T-cell (primary cell): Measurements from ENCODE around the gene ANO1. TPM values are rescaled to one million over a fixed set of nuclear protein-coding genes. Genes with fewer than 3 reads are reported as not detected.

Experiments
- ATAC-seq, 4 experiments: fragments of 200-7000 bp in 3 of 4; fragments of 150-1000 bp in 1 of 4; cut with Tn5 transposase; replicated peaks in 1 of 4; 1 replicate in 3 of 4; 2 replicates in 1 of 4; pipeline ENCODE4 v1.10.0; 2021; ENCODE audit warnings: moderate library complexity in 3 of 4, mild to moderate bottlenecking in 2 of 4, moderate number of reproducible peaks in 1 of 4
- CTCF ChIA-PET, 2 donors: fragments of 300-600 bp; sonication (Branson Sonifier 250); formaldehyde crosslinking; loops; one replicate each; lab custom pipeline; 2022; ENCODE audit warnings: antibody characterized with exemption in 2 of 2; lab: Charles Lee
- POLR2A ChIA-PET, 2 donors: fragments of 300-600 bp; sonication (Branson Sonifier 250); formaldehyde crosslinking; loops; one replicate each; lab custom pipeline; 2022; ENCODE audit warnings: antibody characterized with exemption in 2 of 2; lab: Charles Lee
- DNase-seq, 35 experiments: peaks; one replicate each; pipeline versions ENCODE4 v3.0.0 to v3.0.0-alpha.2; 2013 to 2023
- H3K27ac ChIP-seq: one replicate; pipeline ENCODE4 v1.5.1; 2013; ENCODE audit warnings: low read length
- H3K27me3 ChIP-seq, 2 experiments: replicated peaks in 1 of 2; 1 replicate in 1 of 2; 2 replicates in 1 of 2; pipeline versions ENCODE4 v1.6.1 to v1.7.0; 2013; ENCODE audit warnings: low read length in 1 of 2, mixed read lengths in 1 of 2; ENCODE audit not compliant: control insufficient read depth in 2 of 2, insufficient read depth in 2 of 2; ENCODE audit errors: extremely low read depth in 1 of 2
- H3K36me3 ChIP-seq, 2 donors: 1 replicate in 1 of 2; 2 replicates in 1 of 2; pipeline versions ENCODE4 v1.6.1 to v1.7.0; 2013; ENCODE audit warnings: low read length in 1 of 2; ENCODE audit not compliant: control insufficient read depth in 2 of 2, insufficient read depth in 1 of 2; ENCODE audit errors: extremely low read depth in 1 of 2
- H3K4me1 ChIP-seq, 2 experiments: 1 replicate in 1 of 2; 2 replicates in 1 of 2; pipeline versions ENCODE4 v1.6.1 to v1.7.0; 2013; ENCODE audit warnings: low read length in 2 of 2, mixed read lengths in 1 of 2; ENCODE audit not compliant: insufficient read depth in 2 of 2, control insufficient read depth in 1 of 2; ENCODE audit errors: extremely low read depth in 1 of 2
- H3K4me3 ChIP-seq, 2 donors: 1 replicate in 1 of 2; 2 replicates in 1 of 2; pipeline versions ENCODE4 v1.5.1 to v1.7.0; 2013; ENCODE audit warnings: mild to moderate bottlenecking in 2 of 2, low read length in 1 of 2, moderate library complexity in 1 of 2; ENCODE audit not compliant: control insufficient read depth in 1 of 2; ENCODE audit errors: extremely low read depth in 1 of 2
- H3K9me3 ChIP-seq: 2 replicates; pipeline ENCODE4 v1.7.0; 2013
- H3K27ac Mint-ChIP-seq, 2 donors: one replicate each; pipeline ENCODE4 v1.8.0; 2020 to 2021; ENCODE audit warnings: mild to moderate bottlenecking in 2 of 2, mixed read lengths in 2 of 2
- H3K27me3 Mint-ChIP-seq, 2 donors: one replicate each; pipeline ENCODE4 v1.8.0; 2021 to 2022; ENCODE audit warnings: mixed read lengths in 2 of 2
- H3K36me3 Mint-ChIP-seq: one replicate; pipeline ENCODE4 v1.8.0; 2021; ENCODE audit warnings: mixed read lengths
- H3K4me1 Mint-ChIP-seq, 3 donors: one replicate each; pipeline ENCODE4 v1.8.0; 2020 to 2022; ENCODE audit warnings: mixed read lengths in 3 of 3, mild to moderate bottlenecking in 1 of 3
- H3K4me3 Mint-ChIP-seq, 3 donors: one replicate each; pipeline ENCODE4 v1.8.0; 2020 to 2022; ENCODE audit warnings: mild to moderate bottlenecking in 3 of 3, mixed read lengths in 3 of 3, moderate library complexity in 3 of 3
- H3K9me3 Mint-ChIP-seq, 3 donors: one replicate each; pipeline ENCODE4 v1.8.0; 2020 to 2022; ENCODE audit warnings: mixed read lengths in 3 of 3
- WGBS: methylation state at CpG from one replicate; pipeline ENCODE4 v1.1.5; 2013; ENCODE audit warnings: missing lambda C conversion rate; ENCODE audit not compliant: insufficient coverage; 5-methylcytosine and 5-hydroxymethylcytosine counted together
- total RNA-seq, 35 experiments: library from RNA in 6 of 35; stranded (reverse) in 6 of 35; fragments of 120-200 nt in 1 of 35; gene quantifications; one replicate each; pipeline versions ENCODE4 v1.2.1 to v1.2.4 and lab custom pipeline; 2013 to 2026

Gene ANO1
- total RNA-seq, 5 donors from 2014 or later (not counting 1 experiment from before 2014, with no cell fraction given), result 0.19 to 0.38 (median 0.33) TPM; not detected in 2

DNA sequence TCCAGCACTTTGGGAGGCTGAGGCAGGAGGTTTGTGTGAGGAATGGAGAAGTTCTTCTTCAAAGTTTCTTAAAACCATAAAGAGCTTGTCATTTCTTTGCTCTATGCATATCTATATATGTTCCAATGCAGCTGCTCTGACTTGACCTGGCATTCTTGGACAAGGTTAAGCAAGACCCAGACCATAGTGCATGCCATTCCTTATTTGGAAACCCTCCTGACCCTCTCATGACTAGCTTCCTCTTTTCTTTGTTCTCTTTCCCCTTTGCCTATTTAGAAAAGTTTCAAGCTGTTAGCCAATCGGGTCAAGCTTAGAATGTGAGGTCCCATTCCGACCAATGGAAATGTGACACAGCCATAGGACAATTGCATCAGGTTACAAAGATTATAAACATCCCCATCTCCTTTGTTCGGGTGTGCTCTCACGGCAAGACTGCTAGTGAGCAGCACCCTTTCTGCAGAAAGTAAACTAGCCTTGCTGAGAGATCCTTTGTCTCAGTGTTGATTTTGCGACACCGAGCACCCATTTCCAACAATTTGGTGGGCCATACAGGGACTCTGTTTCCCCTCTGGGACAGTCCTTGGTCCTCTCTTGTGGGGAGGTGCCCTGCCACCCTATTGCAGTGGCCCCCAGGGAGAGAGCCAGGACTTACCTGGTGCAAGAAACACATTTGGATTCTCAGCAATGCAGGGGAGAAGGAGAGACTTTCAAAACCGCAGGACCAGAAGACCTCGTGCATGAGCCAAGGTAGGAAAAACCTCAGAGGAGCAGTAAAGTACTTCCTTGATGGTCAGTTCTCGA is 39.9 kb upstream of the ANO1 start:
- no peak overlapping the region for H3K4me3 ChIP-seq
- POLR2A ChIA-PET, result no interaction called here
- DNase-seq (no peak), ATAC-seq (no peak)
- Mint-ChIP-seq H3K27ac (no peak overlapping the region), H3K4me3 (no peak overlapping the region), H3K9me3 (peaks cover 16 to 34% (median 18%) of the 10 kb centered on the region in 3 donors), H3K36me3 (peaks cover 7% of the 10 kb centered on the region), H3K27me3 (peaks cover 17 to 28% of the 10 kb centered on the region in 2 donors), H3K4me1 (no peaks in the 10 kb centered on the region)
- CTCF ChIA-PET, result no interaction called here
- 81% methylated on average over 9 of the region's 9 CpGs for WGBS
- H3K27ac ChIP-seq, result no peak overlapping the region
- H3K4me1 ChIP-seq, result no peaks in the 10 kb centered on the region
- peaks cover 0 to 20% of the 10 kb centered on the region in 2 experiments for H3K27me3 ChIP-seq
- no peaks in the 10 kb centered on the region for H3K36me3 ChIP-seq
- H3K9me3 ChIP-seq, result peaks cover 4% of the 10 kb centered on the region

DNA sequence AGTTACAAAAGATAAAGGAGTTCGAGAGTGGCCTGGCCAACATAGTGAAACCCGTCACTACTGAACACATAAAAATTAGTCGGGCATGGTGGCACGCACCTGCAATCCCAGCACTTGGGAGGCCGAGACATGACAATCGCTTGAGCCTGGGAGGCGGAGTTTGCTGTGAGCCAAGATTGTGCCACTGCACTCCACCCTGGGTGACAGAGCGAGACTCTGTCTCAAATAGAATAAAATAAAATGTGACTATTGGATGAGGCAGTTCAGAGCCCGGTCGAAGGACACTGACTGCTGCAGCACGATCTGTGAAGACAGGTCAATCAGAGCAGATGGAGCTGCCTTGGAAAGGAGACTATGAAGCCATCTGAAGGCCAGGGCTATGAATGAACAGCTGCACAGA is 37.7 kb upstream of the ANO1 start:
- WGBS, result 89% methylated on average over 11 of the region's 11 CpGs
- ChIA-PET POLR2A (no interaction called here), CTCF (no interaction called here)
- peaks cover 7% of the 10 kb centered on the region for H3K36me3 Mint-ChIP-seq
- H3K27ac ChIP-seq, result no peak overlapping the region
- peaks cover 6% of the 10 kb centered on the region for H3K9me3 ChIP-seq
- H3K9me3 Mint-ChIP-seq, result peaks cover 17 to 43% (median 20%) of the 10 kb centered on the region in 3 donors
- no peak overlapping the region for H3K4me3 Mint-ChIP-seq
- DNase-seq (no peak), ATAC-seq (no peak)
- no peaks in the 10 kb centered on the region for H3K4me1 ChIP-seq
- peaks cover 0 to 20% of the 10 kb centered on the region in 2 experiments for H3K27me3 ChIP-seq
- peaks cover 20 to 30% of the 10 kb centered on the region in 2 donors for H3K27me3 Mint-ChIP-seq
- no peak overlapping the region for H3K4me3 ChIP-seq
- no peaks in the 10 kb centered on the region for H3K36me3 ChIP-seq
- H3K4me1 Mint-ChIP-seq, result no peaks in the 10 kb centered on the region
- H3K27ac Mint-ChIP-seq, result no peak overlapping the region

GRCh38 chr11:70040869-70041501 is 37.1 kb upstream of the ANO1 start:
- Histone ChIP-seq H3K27me3 (peaks cover 0 to 20% of the 10 kb centered on the region in 2 experiments), H3K9me3 (peaks cover 6% of the 10 kb centered on the region), H3K36me3 (no peaks in the 10 kb centered on the region), H3K27ac (no peak overlapping the region), H3K4me1 (no peaks in the 10 kb centered on the region), H3K4me3 (no peak overlapping the region)
- Mint-ChIP-seq H3K27me3 (peaks cover 26 to 35% of the 10 kb centered on the region in 2 donors), H3K36me3 (peaks cover 7% of the 10 kb centered on the region), H3K27ac (no peak overlapping the region), H3K9me3 (peaks cover 17 to 43% (median 20%) of the 10 kb centered on the region in 3 donors), H3K4me1 (no peaks in the 10 kb centered on the region), H3K4me3 (no peak overlapping the region)
- DNase-seq, result no peak
- no peak for ATAC-seq
- WGBS, result no CpG with 5 or more reads among the region's 4 CpGs
- CTCF ChIA-PET, result no interaction called here
- POLR2A ChIA-PET, result no interaction called here

DNA sequence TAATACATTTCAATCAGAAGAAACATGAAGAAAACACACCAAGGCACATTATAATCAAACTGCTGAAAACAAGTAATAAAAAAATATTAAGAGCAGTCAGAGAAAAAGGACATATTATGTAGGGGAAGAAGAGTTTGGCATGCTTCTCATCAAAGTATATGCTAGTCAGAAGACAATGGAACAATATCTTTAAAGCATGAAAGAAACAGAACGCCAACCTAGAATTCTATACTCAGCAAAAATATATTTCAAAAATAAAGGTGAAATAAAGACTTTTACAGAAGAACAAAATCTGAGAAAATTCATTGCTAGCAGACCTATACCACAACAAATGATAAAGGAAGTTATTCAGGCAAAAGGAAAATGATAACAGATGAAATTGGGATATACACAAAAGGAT is 34.6 kb upstream of the ANO1 start:
- H3K27ac ChIP-seq, result no peak overlapping the region
- H3K4me3 ChIP-seq, result no peak overlapping the region
- no peak overlapping the region for H3K4me3 Mint-ChIP-seq
- H3K36me3 ChIP-seq, result no peaks in the 10 kb centered on the region
- peaks cover 26 to 32% of the 10 kb centered on the region in 2 donors for H3K27me3 Mint-ChIP-seq
- H3K4me1 Mint-ChIP-seq, result no peaks in the 10 kb centered on the region
- DNase-seq (no peak), ATAC-seq (no peak)
- H3K9me3 Mint-ChIP-seq, result peaks cover 15 to 34% (median 16%) of the 10 kb centered on the region in 3 donors
- H3K9me3 ChIP-seq, result peaks cover 6% of the 10 kb centered on the region
- WGBS, result no CpG with 5 or more reads among the region's 1 CpG
- CTCF ChIA-PET, result no interaction called here
- H3K27ac Mint-ChIP-seq, result no peak overlapping the region
- H3K36me3 Mint-ChIP-seq, result peaks cover 7% of the 10 kb centered on the region
- POLR2A ChIA-PET, result interaction anchor here in 1 of 2 donors (0.6 kb wide), 1 partner anchor 1550 kb away, joined by 4 read pairs; no protein-coding TSS in a partner anchor
- peaks cover 0 to 16% of the 10 kb centered on the region in 2 experiments for H3K27me3 ChIP-seq
- H3K4me1 ChIP-seq, result no peaks in the 10 kb centered on the region

DNA sequence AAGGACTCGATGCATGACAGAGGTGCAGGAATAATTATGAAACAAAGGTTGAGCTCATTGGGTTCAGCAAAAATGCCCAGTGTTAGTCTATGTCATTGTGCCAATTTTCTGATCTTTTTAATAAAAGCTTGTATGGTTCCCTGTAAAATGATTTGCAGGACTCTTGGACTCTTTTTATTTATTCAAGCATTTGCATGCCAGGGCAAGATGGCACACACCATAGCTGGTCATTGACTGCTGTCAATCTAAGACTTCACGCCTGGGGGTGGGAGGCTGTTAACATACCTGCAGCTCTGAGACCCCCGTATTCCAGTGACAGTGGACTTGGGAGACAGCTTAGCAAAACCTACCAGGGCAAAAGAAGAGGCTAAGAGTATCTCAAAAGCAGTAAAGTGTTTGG is 32.0 kb upstream of the ANO1 start:
- ChIA-PET POLR2A (no interaction called here), CTCF (no interaction called here)
- no peaks in the 10 kb centered on the region for H3K4me1 ChIP-seq
- peaks cover 13 to 29% (median 15%) of the 10 kb centered on the region in 3 donors for H3K9me3 Mint-ChIP-seq
- H3K36me3 ChIP-seq, result no peaks in the 10 kb centered on the region
- no peak overlapping the region for H3K4me3 ChIP-seq
- H3K27ac Mint-ChIP-seq, result no peak overlapping the region
- H3K27ac ChIP-seq, result no peak overlapping the region
- 72% methylated on average over 2 of the region's 3 CpGs for WGBS
- no peak overlapping the region for H3K4me3 Mint-ChIP-seq
- H3K9me3 ChIP-seq, result peaks cover 4% of the 10 kb centered on the region
- H3K27me3 ChIP-seq, result peaks cover 0 to 18% of the 10 kb centered on the region in 2 experiments
- peaks cover 35 to 39% of the 10 kb centered on the region in 2 donors for H3K27me3 Mint-ChIP-seq
- ATAC-seq (no peak), DNase-seq (no peak)
- no peaks in the 10 kb centered on the region for H3K4me1 Mint-ChIP-seq
- H3K36me3 Mint-ChIP-seq, result peaks cover 7% of the 10 kb centered on the region

DNA sequence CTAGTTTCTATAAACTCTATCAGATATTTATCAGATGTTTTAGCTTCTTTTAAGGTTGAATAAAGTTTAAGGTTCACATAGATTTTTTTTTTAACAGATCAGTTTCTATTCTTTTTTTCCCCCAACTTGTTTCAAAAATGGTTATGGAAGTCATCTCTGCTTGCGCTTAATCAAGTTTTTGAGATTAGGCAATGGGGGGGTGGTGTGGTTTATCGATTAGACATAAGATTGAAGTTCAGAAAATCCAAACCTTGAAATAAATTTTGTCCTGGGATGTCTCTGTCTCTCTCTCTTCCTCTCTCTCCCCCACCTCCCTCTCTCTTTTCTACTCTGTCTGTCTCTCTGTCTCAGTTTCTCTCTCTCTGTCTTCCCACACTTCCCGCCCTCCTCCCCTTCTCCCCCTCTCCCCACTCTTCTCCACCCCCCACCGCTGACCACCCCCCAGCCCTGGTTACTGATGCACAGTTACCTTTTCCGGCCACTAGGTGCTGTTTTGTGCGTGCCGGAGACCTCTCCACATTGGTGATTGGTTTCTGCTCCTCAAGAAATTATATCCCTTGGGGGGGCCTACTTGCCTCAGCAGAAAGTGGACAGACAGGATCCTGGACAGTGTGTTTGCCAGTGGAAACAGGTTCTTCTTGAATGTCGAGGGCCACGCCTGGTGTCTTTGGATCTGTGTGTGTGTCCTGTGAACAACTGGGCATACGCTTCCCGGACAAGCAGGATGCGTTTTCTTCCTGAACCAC is 29.7 kb upstream of the ANO1 start:
- Histone ChIP-seq H3K27ac (no peak overlapping the region), H3K36me3 (no peaks in the 10 kb centered on the region), H3K4me1 (no peaks in the 10 kb centered on the region), H3K4me3 (no peak overlapping the region), H3K9me3 (peaks cover under 1% of the 10 kb centered on the region), H3K27me3 (peaks cover 0 to 18% of the 10 kb centered on the region in 2 experiments)
- 43% methylated on average over 8 of the region's 12 CpGs for WGBS
- Mint-ChIP-seq H3K27me3 (peaks cover 36 to 44% of the 10 kb centered on the region in 2 donors), H3K36me3 (no peaks in the 10 kb centered on the region), H3K9me3 (peaks cover 0 to 7% (median under 1%) of the 10 kb centered on the region in 3 donors), H3K27ac (no peak overlapping the region), H3K4me1 (no peaks in the 10 kb centered on the region), H3K4me3 (no peak overlapping the region)
- POLR2A ChIA-PET, result no interaction called here
- CTCF ChIA-PET, result no interaction called here
- no peak for DNase-seq
- ATAC-seq, result no peak
